GM10266 (cell line): Measurements from ENCODE around the gene SPATA31C1.
"Not testable (repeated sequence)": the region's sequence is repeated elsewhere in the genome, so short reads cannot be mapped to it uniquely, and the experiment has no call there.

Source experiments
- DNase-seq: peaks from one replicate; pipeline ENCODE4 v3.0.0; 2012; ENCODE audit errors: extremely low spot score
- TF ChIP-seq, protein P1 (sequence below): IDR thresholded peaks from 2 replicates; pipeline ENCODE4 v1.5.1; 2012; ENCODE audit warnings: mild to moderate bottlenecking, low read depth; ENCODE audit not compliant: control insufficient read depth, insufficient read depth; ENCODE audit errors: missing control alignments

The SPATA31C1 gene

DNA sequence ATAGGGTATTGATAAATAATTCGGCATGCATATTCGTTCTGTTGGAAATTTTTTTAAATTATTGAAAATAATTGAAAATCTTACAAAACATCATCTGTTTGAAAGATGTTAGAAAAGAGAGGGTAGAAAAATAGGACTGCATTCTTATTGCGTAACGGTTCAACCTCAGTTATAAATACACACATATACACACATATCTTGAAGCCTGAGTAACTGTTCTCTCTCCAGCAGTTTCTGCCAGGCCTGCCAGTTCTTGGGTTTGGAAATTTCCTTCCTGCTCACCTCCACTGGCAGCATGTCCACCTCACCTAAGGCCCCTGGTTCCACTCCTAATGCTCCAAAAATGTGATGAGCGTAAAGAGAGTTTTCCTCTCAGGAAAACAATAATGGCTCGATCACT, 26.0 kb upstream of the SPATA31C1 start:
- no peak for DNase-seq
- TF ChIP-seq, protein P1, sequence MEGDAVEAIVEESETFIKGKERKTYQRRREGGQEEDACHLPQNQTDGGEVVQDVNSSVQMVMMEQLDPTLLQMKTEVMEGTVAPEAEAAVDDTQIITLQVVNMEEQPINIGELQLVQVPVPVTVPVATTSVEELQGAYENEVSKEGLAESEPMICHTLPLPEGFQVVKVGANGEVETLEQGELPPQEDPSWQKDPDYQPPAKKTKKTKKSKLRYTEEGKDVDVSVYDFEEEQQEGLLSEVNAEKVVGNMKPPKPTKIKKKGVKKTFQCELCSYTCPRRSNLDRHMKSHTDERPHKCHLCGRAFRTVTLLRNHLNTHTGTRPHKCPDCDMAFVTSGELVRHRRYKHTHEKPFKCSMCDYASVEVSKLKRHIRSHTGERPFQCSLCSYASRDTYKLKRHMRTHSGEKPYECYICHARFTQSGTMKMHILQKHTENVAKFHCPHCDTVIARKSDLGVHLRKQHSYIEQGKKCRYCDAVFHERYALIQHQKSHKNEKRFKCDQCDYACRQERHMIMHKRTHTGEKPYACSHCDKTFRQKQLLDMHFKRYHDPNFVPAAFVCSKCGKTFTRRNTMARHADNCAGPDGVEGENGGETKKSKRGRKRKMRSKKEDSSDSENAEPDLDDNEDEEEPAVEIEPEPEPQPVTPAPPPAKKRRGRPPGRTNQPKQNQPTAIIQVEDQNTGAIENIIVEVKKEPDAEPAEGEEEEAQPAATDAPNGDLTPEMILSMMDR: no peak

GRCh38 chr9:87892956-87893355, 24.8 kb upstream of the SPATA31C1 start:
- TF ChIP-seq, protein P1: no peak

DNA sequence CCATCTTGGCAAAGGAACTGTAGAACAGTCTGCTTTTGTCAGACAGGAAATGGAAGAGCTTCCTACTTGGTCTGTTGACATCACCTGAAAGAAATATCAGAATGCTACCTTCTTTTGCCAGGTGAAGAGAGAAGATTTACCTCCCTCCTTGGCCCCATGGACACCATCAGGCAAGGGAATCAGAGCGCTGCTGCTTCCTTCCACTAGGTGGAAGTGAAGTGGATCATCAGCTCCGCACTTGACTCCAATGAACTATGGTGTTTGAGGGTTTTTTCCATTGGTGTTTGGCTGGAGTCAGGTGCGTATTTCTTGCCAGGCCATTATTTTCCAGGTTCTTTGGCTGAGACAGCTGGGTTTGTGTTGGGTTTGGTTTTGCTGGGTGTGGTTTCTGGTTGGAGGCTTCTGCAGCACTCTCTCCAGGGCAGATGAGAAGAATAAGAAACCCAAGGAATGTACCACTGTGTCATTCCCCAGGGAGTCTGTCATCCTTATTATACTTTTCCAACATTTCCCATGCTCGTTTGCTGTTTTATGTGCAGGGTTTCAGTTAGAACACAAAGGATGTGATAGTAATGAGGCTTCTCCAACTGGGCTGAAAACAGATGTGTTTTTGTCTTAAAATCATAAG, 22.6 kb upstream of the SPATA31C1 start:
- TF ChIP-seq, protein P1: no peak
- no peak for DNase-seq

More at GRCh38 chr9:87892956-87893355, 24.8 kb upstream of the SPATA31C1 start:
- no peak for DNase-seq

GRCh38 chr9:87896891-87897290, 20.9 kb upstream of the SPATA31C1 start:
- no peak for DNase-seq
- TF ChIP-seq, protein P1: no peak

GRCh38 chr9:87898151-87898550, 19.6 kb upstream of the SPATA31C1 start:
- TF ChIP-seq, protein P1: no peak
- DNase-seq: no peak

DNA sequence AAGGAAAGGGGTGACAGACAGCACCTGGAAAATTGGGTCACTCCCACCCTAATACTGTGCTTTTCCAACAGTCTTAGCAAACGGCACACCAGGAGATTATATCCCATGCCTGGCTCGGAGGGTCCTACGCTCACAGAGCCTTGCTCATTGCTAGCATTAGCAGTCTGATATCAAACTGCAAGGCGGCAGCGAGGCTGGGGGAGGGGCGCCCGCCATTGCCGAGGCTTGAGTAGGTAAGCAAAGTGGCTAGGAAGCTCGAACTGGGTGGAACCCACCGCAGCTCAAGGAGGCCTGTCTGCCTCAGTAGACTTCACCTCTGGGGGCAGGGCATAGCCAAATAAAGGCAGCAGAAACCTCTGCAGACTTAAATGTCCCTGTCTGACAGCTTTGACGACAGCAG, 15.4 kb upstream of the SPATA31C1 start:
- not testable (repeated sequence) for DNase-seq

DNA sequence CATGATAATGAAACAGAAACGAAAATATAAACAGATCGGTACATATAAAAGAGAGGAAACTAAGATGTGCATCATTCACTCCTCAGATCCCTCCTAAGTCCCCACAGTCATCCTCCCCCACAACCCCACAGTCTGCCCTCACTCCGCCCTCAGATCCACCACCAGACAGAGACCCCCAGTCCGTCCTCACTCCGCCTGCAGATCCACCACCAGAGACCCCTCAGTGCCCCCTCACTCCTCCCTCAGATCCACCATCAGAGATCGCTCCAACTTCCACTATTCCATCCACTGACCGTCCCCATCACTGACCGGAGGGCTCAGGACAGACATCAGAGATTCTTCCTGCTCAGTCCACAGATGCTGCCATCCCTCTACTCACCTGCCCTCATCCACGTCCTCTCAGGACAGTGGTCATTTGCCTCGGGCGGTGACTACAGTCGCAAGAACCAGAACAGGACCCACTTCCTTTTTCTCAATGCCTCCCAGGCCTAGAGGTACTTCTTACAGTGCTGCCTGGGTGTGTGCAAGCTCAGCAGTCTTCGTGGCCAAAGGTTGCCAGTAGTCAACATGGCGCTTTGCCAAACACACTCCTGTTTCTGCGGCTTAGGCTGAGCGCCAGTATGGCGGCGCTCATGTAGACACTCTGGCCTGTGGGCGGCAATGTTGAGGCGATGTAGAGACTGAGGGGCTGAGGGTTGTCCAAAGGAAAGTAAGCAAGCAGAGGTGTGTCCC, 8.3 kb upstream of the SPATA31C1 start:
- TF ChIP-seq, protein P1: no peak
- no peak for DNase-seq
